HG03280 (cell line): ENCODE data around the gene VPS13C.

Source experiments
- ATAC-seq: cut with Tn5 transposase; IDR thresholded peaks from one replicate; pipeline ENCODE4 v1.9.1; 2021; ENCODE audit warnings: mild to moderate bottlenecking, moderate library complexity; ENCODE audit not compliant: unreplicated experiment

VPS13C gene

DNA sequence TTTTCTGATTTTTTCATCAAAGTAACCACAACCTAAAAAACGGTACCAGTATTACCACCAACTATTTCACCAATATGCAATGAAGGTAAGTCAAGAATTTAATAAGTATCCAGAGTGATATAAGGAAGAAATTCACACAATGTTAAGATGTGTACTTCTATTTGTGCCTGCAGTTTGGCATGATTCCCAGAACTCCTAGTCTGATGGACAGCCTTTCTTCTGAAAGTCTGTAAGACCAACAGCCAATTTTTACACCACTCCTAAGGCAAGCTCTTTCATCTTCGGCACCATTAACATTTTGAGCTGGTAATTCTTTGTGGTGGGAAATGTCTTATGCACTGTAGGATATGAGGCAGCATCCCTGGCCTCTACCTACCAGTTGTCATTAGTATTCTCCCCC lies 108.3 kb downstream of the VPS13C start:
- no peak for ATAC-seq

DNA sequence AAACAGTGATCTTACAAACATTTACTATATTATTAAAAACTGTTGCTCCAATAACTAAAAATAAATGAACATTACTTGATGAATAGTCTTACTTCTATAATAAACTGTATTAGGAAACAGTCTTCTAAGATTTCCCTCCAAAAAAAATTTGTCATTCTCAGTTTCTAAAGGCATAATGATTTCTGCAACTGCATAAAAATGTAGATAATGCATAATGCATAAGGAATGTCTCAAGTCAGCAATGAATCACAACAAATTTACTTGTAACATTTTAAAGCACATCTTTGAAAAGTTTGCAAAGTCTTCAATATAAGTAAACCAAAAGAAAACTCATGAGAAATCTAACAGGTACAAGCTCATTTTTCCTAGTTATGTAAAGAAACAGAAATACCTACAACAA lies 113.5 kb downstream of the VPS13C start:
- ATAC-seq, result no peak

DNA sequence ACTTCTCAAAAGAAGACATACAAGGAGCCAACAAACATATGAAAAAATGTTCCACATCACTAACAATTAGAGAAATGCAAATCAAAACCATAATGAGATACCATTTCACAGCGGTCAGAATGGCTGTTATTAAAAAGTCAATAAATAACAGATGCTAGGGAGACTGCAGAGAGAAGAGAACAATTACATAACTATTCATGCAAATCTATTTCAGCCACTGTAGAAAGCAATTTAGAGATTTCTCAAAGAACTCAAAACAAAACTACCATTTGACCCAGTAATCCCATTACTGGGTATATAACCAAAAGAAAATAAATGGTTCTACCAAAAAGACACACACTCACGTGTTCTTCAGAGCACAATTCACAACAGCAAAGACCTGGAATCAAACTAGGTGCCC lies 116.3 kb downstream of the VPS13C start:
- ATAC-seq, result no peak

DNA sequence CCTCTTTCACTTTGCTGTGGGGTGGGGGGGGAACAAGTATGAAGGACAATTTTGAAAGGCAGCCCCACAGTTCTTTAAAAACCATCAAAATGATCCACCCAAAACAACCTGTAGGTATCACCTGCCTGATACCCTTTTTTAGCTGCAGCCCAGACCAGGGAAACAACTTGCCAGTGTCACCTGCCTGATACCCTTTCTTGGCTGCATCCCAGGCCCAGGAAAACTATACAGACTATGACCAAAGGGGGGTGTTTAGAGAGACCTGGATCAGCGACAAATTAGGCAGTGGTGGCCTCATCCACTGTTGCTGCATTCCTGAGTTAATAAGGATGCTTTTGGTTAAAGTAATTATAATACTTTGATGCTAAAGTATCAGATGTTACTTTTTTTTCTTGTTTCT lies 122.0 kb downstream of the VPS13C start:
- ATAC-seq, result no peak

DNA sequence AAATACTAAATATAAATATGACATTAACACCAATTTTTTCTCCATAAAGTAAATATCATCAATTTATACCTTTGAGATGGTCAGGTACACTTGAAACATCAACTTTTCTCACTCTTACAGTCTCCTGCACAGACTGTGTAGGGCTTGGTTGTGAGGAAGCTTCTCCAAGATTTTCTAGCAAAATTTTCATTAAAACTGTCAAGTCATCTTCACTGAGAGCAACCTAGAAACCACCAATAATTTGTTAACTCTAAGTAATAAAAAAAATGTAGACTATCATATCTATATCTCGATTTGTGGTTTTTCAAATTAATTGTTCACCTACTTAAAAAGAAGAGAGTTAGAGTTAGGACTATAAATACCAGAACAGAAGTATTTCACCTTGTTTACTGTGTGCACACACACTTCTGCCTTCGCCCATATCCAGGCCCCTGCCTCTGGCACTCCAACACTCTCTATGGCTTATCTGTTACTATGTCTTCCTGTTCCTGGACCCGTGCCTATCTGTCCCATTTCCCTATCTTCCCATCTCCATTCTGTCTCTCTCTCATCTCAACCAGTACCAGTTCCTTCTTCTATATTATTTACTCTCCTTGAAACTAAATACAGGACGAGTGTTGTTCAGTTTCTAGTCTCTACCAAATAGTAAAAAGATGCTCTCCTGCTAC lies 123.6 kb downstream of the VPS13C start:
- no peak for ATAC-seq

DNA sequence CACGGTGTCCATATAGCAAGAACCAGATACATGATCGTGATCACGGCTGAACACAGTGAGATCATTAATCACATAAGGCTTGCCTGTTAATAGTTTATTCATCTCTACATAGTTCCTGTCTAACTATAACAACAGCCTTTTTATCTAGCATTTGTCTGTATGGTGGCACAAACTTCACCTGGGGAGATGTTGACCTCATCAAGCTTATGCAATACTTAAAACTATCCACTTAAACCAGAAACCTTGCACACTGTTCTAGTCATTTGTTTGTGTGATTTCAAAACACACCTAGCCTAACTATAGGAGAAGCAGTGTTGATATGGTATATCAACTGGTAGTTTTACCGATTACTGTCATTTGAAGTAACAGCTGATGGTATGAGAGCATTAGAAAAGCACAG lies 124.8 kb downstream of the VPS13C start:
- ATAC-seq, result no peak

DNA sequence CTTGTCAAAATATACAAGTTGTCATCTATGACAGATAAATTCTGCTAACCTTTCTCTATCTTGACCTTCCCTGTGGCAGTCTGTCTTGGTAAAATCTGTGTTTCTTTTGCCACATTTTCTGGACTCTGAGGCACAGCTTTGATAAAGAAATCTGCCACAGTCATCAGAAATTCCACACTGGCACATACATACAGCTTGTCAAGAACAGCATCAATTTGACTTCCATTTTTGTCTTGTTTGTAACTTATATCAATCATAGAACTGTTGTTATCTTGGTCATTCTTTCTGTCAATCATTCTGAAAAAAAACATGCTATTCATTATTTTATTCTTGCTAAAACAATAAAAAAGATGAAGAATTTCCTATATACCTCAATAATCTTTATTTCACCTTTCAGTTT lies 130.8 kb downstream of the VPS13C start:
- no peak for ATAC-seq

DNA sequence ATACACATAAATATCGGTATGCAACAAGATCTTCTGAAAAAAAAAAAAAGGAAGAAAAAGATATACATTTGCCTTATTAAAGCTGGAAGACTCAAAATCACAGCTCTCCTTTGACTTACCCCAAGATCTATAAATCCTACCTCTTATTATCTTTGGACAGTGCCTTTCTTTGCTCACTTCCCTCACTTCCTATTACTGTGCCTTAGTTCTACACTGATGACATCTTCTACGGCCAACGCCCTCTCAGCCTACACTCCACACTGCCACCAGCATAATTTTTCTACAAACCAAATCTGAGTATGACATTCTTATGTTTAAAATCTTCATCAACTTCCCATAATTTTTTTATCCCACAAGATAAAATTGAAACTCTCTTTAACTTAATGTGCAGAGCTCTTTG lies 137.1 kb downstream of the VPS13C start:
- no peak for ATAC-seq

DNA sequence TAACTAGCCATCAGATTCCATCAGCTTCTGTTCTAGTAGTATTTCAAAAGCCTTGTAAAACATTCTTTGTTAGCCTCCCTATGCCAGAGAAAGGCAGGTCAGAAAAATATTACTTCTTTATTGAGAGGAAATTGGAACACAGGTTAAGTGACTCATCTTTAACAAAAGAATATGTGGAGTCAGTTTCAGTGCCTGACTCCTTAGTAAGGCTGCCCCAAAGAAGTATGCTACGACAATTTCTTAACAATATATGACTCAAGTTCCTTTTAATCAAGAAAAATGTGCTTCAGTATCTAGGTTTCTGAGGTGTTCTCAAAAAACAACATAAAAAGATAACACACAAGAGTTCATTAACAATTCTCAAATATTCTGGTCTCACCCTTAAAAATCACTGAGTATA lies 139.2 kb downstream of the VPS13C start:
- ATAC-seq, result no peak

DNA sequence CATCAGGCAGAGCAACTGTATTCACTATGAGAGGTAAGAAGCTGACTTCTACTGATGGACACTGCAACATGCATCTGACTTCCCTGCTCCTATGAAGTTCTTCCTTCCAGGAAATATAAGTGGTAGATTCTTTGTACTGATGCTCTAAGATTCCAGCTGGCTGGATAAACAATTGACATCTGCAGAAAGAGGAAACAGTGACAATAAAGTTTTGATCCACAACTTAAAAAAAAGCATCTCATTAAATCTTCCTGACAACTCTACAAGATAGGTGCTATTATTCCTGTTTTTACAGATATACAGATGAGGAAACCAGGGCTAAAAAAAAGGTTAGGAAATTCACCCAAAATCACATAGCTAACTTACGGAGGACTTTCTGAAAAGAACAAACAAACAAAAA lies 142.8 kb downstream of the VPS13C start:
- no peak for ATAC-seq

DNA sequence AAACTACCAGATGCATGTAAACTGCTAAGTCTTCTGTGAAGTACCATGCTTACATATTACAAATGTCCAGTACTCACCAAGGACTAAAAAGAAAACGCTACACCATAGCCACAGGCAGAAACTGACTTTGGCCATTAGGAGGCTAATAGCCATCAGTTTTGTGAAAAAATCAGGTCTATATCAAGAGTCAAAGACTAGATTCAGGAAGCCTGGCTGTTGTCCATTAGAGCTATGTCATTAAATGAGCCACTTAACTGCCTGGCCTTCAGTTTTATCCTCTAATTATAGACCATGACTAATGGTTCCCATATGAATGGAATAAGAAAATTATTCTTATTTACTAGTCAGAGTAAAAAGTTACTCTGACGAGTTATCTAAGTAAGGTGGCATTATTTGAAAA lies 144.1 kb downstream of the VPS13C start:
- no peak for ATAC-seq

DNA sequence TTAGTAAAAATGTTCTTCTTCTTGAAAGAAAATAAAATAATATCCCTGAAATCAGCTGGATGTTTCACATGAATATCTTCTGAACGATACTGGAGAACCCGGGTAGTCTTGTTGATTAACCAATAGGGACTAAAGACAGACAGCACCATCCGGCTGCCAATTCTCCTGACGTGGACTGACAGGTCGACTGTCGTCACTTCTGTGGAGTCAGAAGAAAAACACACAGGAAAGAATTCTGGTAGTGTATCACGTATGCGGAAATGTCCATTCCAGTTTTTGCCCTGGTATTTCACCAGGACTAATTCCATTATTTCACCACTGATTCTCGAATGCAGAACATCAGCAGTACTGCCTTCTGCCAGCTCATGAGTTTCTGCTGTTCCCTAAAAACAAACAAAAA lies 144.6 kb downstream of the VPS13C start:
- no peak for ATAC-seq

DNA sequence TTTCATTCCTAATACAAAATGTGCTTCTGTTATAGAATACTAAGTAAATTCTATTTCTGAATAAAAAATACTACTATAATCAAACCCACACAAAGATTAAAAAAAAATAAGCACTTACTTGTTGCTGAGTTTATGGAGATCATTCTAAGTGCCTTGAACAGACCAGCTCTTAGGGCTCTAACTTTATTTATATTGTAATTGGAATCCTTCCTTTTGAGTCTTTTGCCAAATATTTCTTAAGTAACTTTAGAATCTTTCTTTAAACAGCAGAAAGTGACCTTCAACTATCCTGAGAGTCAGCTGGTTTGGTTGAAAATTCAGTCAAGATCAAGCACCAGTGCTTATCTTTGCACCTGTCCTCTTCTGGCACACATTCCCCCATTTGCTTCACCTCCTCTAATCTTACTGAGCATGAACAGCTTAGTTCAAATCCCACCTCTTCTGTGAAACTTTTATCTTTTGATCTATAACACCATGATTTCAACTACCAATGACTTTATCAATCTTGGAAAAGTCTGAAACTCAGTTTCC lies 149.3 kb downstream of the VPS13C start:
- no peak for ATAC-seq

DNA sequence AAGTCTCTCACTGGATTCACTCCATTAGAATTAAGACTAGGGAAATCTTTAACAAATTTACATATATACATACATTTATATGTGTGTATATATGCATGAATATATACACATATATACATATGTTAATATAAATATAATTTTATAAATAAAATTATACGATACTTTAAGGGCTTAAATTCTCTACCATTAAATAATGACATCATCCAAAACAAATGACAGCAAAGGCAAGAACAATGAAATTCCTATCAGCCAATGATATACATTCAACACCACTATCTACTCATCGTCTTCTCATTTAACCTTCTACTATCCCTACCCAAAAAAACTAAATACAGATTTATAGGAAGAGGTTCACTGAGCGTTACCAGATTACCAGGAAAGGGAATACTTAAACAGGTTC lies 152.0 kb downstream of the VPS13C start:
- no peak for ATAC-seq

DNA sequence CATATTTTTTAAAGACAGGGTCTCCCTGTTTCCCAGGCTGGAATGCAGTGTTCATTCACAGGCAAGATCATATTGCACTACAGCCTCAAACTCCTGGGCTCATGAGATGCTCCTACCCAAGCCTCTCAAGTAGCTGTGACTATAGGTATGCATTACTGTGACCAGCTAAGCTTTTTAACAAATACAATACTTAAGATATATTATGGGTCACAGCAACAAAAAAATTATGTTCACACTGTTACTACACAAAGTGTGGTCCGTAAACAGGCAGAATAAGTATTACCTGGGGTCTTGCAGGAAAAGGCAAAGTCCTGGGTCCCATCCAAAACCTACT lies 152.5 kb downstream of the VPS13C start:
- ATAC-seq, result no peak

DNA sequence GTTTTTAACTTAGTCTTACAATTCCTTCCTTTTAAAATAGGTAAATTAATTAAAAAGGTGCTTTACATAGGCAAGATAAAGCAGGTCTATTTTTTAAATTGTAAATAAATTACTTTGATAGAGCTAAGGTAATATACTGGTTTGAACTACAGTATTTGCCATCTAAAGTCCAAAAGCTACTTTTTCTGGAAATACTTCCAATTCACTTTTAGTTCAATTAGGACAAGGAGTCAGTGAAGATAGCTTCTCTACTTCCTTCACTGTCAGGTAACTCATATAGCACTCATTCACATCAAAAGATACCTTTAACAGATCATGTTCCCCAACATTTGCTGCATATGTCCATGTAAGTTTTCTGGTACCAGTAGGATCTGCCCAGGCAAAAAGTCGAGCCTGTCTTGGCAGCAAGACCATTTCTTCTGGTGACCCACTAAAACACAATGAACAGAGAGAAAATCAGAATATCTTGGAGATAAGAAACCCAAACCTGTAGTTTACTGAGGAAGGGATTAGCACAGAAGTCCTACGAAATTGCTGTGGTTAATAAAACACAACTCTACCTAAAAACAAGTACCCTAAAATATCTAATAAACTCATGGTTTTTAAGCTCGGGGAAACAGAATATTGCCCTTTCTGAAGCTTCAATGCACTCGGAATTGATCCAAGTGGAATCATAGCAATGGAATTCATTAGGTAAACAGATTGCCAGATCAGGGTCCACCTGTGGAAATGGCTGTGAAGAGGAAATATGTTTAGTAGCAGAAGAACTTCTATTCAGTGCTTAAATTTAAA lies 153.1 kb downstream of the VPS13C start:
- ATAC-seq, result no peak

DNA sequence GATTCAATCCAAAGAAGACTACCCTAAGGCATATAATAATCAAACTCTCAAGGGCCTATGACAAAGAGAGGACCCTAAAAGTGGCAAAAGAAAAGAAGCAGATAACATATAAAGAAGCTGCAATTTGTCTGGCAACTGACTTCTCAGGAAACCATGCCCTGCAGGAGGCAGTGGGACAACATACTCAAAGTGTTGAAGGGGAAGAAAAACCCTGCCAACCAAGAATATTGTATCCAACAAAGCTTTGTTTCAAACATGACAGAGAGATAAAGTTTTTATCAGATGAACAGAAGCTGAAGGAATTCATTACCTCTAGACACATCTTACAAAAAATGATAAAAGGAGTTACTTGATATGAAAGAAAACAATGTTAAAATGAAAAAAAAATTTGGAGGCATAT lies 167.1 kb downstream of the VPS13C start:
- ATAC-seq, result no peak

DNA sequence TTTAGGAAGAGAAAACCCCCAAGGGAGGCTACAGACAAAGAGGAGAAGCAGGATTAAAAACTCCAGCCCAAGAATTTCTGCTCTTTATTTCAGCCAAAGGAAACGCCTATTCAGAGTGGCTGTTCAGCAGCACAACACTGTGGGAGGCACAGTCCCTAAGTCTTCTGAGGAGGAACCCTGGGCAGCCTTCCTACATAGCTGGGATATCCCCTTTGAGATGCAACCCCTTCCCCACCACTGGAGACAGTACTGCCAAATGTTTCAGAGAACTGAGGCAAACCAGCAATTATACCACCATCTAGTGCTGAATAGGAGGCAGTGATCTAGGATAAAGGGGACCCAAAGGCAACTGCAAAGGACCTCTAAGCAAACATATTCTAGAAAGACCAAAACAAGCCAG lies 168.1 kb downstream of the VPS13C start:
- no peak for ATAC-seq

DNA sequence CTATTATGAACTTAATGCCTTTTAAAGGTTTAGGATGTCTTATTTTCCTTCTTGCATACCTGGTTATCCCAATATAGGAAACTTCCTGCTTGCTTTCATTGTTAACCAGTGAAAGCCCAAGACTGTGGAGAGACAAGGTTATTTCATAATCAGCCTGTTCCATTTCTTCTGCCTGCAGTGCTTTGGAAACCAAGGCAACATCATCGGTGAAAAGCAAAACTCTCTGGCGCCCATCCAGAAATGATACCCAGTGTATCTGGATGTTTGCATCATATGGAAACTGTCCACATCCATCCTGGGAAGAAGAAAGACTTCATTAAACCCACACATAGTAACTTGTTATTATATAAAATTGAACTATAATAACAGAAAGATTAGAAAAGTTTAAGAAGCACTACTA lies 170.1 kb downstream of the VPS13C start:
- ATAC-seq, result no peak

DNA sequence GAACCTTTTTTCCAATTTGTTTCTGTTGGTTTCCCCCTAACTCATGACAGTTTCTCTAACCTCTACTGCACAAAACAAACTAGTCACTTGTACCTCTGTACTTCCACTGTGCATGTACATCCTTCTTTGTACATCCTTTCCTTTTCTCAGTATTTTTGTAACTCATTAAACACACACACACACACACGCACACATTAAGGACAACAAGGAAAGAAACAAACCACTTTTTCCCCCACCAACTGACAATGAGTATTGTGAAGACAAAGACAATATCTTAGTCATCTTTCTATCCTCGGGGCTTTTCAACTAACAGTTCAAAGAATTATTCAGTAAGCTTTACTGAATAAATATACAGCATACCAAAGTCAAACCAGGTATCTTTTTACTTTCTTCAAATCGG lies 170.5 kb downstream of the VPS13C start:
- no peak for ATAC-seq

DNA sequence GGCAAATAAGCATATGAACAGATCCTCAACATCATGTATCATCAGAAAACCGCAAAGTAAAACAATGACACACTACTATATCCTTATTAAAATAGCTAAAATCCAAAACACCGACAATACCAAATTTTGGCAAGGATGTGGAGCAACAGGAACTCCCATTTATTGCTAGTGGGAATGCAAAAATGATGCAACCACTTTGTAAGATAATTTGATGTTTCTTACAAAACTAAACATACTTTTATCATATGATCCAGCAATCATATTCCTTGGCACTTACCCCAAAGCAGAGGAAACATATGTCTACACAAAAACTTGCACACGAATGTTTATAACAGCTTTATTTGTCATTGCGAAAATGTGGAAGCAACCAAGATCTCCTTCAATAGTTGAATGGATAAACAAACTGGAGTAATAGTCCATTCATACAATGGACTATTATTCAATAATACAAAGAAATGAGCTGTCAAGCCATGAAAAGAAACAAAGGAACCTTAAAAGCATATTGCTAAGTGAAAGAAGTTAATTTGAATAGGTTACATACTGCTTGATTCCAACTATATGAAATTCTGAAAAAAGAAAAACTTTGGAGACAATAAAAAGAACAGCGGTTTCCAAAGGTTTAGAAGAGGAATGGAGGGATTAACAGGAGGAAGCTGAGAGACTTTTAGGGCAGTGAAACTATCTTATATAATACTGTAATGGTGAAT lies 172.0 kb downstream of the VPS13C start:
- no peak for ATAC-seq

DNA sequence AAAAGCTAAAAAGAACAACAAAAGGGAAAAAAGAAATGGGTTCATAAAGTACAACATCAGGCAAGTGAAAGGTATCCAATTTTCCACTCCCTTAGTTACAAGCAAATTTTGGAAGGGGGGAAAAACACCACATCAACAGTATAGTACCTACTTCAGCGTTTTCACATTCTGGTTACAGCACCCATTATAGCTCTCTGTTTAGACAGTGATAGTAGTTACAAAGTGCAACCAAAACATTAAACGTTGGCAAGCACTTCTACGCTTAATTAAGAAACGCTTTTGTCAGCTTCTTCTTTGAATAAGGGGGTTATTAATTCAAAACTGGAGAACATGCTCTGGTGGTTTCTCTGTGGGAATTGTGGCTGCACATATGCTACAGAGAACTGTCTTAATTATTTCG lies 180.2 kb downstream of the VPS13C start:
- no peak for ATAC-seq
